HS-27A (cell line): ENCODE measurements around the gene CDT1.
"Not testable (repeated sequence)": the region's sequence is repeated elsewhere in the genome, so short reads cannot be mapped to it uniquely, and the experiment has no call there.

Experiments used
- DNase-seq: peaks from one replicate; pipeline ENCODE4 v3.0.0-alpha.2; 2012; ENCODE audit warnings: low read depth, missing footprints

The CDT1 gene

DNA sequence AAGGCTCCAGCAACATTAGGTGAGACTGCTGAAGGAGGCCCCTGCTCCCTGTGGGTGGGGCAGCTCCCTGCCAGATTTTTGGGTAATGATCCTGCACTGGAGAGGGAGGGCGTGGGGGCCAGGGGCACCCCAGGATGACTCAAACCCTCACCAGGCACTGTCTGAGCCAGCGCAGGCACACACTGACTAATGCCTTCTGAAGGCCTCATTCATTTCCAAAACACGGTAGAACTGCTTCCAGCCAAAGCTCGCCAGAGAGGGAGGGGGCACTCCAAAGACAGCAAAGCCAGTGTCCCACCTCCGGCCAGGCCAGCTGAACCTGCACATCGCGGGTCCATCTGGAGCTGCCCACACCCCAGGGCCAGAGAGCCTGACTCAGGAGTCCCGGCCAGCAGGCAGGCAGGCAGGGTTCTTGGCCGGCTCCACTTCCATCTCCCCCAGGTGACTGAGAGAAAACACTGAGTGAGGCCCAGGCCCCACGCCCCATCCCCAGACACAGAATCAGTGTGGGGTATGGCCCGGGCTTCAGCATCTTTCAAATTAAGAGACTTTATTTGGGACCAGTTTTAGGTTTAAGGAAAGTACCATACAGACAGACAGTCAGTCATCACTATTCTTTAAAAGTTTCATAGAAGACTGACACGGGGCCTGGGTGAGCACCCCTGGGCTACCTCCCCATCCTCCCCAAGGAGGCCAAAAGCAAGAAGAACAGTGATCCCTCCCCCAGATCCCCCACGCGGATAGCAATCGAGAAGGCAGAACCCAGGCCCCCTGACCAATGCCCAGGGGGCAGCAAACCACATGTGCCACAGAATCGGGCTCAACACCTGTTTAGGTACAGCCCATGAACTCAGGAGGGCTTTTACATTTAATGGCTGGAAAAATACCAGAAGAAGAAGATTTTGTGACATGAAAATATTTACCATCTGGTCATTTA, 20.9 kb upstream of the CDT1 start:
- peak; percentile 80 for DNase-seq

DNA sequence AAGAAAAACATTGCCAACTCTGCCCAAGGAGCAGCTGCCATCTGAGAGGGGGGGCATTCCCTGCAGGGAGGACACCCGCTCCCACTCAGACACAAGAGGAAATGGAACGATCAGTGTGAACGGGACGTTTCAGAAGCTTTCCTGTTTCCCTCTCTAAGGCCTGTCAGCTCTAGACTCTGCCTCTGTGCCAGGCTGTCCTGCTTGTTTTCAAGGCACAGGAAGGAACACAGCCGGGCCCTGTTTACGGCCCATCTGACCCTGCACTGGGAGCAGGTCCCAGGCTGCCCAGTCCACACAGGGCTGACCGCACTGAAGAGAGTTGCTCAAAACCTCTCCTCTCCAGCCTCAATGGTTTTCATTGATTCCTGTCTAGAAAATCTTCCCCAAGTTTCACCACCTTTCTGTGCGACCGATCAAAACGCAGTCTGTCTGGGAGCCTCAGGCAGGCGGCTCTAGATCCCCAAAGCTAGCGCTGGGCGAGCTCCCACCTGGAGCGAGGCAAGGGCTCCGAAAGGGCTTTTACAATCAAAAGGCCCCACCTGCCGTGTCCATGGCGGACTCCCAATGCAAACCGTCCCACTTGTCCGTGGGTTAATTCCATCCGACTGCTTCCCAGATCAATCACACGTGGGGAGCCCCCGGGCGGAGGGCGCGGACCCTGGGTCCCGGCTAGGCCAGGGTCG, 20.1 kb upstream of the CDT1 start:
- DNase-seq: no peak

DNA sequence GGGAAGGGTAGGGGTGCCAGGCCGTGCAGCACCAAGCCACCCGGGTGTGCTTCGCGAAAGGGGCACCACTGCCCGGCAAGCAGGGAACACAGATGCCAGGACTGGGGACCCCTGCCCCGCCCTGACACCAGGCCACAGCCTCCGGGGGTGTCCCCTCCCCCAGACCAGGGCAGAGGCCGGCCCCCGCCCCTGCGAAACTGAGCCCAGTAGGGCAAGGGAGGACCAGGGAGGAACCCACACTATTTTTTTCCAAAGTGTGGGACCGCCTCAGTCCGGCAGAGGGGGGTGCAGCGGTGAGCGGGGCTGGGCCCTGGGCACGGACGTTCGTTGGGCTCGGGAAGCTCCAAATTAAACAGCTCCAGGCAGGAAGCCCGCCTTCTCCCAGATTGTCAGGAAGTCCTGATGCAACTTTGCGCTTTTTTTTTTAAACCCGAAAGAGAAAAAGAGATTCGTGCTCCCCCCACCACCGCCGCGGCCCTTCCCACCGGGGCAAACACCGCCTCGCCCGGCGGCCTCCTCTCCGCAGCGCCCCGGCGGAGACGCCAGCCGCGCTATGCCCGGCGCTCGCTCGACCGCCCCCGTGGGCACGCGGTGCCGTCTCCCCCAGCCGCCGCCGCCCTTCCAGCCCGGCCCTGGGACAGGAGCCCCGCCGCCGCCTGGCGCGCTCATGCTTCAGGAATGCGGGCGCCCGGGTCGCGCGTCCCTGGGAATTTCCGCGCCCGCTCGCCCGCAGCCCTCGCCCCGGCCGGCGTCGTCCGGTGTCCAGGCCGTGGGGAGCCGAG, 19.3 kb upstream of the CDT1 start:
- DNase-seq: no peak

DNA sequence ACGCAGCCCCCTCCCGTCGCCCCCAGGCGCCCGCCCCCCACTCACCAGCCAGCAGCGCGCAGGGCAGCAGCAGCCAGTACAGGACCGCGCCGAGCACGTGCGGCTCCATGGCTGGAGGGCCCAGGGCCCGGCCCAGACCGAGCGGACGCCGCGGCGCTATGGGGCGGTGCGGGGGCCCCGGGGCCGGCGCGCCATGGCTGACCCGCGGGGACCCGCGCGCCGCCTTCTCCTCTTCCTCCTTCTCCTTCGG, 18.8 kb upstream of the CDT1 start:
- DNase-seq: no peak

DNA sequence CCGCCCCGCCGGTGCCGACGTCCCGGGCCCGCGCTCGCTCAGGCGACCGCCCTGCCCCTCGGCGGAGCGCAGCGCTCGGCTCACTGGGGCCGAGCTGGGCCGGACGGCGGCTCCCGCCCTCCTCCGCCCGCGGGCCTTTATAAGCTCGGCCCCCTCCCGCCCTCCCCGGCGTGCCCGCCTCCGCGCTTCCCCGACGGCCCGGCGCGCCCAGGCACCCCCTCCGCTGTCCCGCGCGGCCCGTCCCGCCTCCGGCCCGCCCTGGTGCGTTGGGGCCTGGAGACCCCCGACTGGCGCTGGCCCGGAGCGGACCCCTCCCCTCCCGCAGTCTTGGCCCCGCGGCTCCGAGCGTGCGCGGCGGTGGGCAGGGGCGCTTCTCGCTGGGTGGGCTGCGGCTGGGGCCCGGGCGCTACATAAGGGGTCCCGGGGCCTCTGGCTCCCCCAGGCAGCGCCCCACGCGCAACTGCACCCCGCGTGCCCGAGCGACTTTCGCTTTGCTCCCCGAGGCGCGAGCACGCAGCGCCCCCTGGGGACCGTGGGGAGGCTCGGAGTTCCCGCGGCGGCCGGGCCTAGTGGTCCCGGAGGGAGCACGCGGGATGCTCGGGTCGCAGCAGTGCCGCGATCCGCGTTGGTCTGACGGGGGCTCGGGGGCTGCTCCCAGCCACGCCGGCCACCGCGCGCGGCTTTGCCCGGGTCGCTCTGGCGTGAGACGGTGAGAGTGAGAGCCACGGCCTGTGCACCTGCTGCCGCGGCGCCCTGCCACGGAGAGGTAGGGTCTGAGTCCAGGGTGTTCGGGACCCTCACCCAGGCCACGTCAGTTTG, 18.3 kb upstream of the CDT1 start, which contains the start of gene PIEZO1:
TSS of gene PIEZO1 (minus strand) at position 115 of the 819 bp plus-strand sequence. CDS start 256 bp downstream, outside the sequence.
- no peak for DNase-seq

DNA sequence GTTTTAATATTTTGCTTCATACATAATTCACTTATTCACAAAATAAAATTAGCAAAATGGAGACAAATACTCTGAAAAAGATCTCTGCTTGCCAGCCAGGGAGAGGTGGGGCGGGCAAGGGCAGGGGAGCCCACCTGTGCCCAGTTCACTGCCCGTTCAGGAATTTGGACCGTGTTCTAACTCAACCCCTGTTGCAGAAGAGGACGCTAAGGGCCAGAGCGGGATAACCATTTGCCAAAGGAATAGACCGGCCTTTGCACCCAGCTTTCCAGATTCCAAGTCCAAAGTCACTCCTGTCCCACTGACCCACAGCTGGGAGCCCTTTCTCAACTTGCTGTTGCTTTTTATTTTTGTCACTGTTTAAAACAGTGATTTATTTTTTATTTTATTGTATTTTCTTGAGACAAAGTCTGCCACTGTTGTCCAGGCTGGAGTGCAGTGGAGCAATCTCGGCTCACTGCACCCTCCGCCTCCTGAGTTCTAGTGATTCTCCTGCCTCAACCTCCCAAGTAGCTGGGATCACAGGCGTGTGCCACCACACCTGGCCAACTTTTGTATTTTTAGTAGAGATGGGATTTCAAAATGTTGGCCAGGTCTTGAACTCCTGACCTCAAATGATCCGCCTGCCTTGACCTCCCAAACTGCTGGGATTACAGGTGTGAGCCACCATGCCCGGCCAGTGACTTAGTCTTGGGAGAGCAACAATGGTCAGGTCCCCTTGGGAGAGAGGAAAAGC, 15.8 kb upstream of the CDT1 start:
- DNase-seq: no peak

DNA sequence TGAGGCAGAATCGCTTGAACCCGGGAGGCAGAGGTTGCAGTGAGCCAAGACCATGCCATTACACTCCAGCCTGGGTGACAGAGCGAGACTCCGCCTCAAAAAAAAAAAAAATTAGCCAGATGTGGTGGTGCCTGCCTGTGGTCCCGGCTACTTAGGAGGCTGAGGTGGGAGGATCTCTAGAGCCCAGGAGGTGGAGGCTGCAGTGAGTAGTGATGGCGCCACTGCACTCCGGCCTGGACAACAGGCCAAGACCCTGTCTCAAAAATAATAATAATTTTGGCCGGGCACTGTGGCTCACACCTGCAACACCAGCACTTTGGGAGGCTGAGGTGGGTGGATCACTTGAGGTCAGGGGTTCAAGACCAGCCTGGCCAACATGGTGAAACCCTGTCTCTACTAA, 14.8 kb upstream of the CDT1 start:
- DNase-seq: not testable (repeated sequence)

DNA sequence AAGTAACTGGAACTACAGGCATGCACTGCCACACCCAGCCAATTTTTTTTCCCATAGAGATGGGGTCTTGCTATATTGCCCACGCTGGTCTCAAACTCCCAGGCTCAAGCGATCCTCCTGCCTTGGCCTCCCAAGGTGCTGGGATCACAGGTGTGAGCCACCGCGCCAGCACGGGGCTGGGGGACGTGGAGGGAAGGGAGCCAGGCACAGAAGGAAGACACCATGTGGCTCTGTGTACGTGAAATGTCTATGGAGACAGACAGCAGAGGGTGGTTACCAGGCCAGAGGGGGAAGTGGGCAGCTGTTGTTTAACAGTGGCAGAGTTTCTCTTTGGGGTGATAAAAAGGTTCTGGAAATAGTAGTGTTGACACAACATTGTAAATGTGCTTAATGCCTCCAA, 14.0 kb upstream of the CDT1 start:
- DNase-seq: no peak

DNA sequence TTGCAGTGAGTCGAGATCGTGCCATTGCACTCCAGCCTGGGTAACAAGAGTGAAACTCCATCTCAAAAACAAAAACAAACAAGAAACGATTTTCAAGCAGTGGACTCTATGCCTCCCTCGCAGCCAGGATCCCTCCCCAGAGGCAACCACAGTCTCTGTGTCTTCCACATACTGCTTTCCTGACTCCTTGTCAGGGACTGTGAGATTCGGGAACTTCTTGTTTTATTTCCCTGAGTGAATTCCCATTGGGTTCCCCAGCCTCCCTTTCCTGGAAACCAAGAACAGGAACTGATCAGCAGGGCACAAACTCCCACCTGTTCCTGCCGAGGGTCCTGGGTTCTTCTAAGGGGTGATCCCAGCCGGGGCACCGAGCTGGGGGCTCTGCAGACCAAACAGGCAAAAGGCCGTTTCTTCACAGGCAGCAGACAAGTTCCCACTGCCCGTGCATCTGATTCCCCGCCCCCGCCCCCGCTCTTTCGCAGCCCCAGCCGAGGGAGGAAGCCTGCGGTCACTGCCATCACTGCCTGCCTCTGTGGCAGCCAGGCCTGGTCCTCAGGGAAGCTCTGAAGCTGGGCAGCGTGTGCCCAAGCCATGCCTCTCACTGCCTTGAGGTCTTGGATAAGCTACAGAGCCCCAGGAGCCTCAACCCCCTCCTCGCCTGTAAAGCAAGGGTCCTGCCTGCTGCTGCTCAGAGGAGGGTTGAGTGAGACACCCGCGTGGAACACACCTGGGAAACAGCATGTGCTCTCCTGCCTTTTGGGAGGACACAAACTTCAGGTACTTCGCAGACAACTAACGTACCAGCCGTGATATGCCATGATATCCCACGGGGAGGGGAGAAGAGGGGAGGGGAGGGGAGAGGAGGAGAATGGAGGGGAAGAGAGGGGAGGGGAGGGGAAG, 13.0 kb upstream of the CDT1 start:
- no peak for DNase-seq

DNA sequence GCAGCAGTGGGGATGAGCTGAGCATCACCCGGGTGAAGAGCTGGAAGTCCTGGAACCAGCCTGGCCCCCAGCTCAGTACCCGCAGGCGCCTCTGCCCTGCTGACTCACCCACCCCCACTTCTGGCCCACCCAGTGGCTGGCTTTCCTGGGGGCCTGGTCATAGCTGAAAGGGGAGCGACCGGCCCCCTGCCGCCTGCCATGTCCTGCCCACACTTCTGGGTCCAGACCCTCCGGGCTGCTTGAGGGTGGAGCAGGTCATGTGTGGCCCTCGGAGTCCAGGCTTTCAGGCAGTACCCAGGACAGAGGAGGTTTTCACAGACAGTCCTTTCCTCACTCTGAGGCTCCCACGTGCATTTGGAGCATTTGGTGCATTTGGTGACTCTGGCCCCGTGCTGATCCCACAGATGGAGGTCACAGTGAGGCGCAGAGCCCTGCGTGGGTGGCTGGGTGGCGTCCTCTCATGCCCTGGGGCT, 11.5 kb upstream of the CDT1 start:
- no peak for DNase-seq

DNA sequence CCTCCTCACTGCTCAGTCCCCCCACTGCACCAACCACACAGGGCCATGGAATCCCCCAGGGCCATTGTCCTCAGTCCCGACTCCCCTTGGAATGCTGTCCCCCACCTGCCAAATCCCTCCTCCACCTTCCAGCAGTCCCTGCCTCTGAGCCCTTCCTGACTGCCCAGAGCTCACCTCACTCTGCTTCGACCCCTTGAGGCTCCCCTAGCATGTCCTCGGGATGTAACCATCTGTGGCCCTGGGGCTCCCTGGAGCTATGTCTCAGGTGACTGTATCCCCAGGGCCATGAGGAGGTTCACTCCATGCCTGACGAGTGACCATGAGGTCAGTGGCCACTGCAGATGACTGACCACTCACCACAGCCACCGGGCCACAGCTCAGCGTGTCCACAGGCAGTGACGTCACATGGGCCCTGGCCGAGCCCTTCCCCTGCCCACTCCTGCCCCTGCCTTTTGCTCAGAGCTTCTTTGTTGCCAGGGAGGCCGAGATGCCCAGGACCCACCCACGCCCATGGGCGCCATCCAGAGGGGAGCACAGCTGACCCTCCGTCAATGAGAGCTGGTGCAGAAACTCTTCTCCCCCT, 10.8 kb upstream of the CDT1 start:
- no peak for DNase-seq

DNA sequence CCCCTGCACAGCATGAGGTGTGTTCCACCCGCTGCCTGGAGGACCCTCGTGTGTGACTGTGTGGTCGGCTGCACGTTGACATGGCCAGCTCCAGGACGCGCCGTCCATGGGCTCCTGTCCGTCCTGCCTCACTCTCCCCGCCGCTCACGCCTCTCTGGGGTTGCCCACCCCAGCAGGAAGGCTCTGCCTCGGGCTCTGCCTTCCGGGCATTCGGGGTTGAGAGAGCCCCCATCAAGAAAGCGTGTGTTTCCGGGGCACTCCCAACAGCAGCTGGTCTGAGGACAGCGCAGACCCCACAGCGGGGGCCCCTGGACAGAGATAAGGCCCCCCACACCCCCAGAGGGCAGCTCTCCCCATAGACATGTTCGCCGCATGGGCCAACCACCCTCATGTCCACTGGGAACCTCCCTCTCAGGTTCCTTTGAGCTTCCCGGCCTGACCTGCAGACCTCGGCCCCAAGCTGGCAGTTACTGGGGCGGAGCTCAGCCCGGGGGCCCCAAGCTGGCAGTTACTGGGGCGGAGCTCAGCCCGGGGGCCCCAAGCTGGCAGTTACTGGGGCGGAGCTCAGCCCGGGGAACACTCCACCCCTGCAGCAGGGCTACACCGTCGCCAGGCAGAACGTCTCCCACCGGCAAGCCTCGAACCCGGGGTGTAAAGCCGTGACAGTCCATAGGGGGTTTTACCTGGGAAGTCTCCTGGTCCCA, 10.2 kb upstream of the CDT1 start:
- DNase-seq: no peak

DNA sequence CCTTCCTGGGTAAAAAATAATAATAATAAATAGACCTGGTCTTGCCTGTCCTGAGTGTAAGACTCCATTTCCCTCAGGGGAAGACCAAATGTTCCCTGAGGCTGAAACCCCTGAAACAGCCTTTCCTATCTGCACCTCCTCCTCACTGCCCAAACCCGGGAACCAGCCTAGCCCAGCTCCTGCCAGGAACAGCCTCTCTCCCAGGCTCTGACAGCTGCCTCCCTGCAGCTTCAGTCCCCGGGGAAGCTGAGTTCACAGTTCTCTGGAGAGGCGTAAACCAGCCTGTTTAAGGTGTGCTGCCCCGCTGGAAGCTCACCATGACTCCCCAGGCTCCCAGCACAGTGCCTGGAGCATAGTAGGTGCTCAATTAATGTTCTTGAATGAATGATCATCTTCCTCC, 7.3 kb upstream of the CDT1 start:
- DNase-seq: no peak

DNA sequence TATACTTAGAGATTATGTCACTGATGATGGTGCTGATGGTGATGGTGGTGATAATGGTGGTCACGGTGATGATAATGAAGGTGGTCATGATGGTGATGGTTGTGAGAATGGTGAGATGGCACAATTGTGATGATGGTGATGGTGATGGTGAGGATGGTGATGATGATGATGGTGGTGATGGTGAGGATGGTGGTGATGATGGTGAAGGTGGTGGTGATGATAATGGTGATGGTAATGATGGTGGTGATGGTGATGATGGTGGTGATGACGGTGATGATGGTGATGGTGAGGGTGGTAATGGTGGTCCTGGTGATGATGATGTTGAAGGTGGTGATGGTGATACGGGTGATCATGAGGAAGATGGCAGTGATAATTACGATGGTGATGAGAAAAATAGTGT, 5.5 kb upstream of the CDT1 start:
- DNase-seq: no peak

DNA sequence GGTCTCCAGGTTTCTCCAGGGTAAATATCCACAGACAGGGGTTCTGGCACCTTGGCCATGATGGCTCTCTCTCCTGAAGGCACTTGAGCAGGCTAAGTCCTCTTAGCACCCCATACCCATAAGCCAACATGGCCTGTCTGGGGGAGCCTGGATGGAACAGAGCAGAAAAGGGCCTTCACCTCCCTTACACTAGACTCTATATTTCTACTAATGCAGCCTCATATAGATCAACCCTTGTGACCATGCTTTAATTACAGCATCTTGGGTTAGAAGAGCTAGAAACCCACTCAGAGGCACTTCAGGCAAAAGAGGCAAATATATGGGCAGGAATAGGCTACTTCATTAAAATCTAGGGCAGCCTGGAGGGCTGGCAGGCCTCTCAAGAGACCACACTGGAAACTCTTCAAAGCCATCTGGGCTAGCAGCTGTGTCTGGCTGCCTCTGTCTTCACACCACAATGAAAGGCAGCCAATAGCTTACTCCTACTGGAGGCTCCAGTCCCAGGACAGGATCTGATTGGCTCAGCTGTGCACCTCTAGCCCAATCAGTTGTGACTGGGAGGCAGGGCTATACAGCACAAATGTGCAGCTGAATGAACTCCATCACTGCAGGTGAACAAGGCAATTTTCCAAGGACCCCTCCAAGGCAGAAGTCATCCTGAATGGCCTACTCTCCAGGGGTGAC, 4.7 kb upstream of the CDT1 start:
- DNase-seq: no peak

DNA sequence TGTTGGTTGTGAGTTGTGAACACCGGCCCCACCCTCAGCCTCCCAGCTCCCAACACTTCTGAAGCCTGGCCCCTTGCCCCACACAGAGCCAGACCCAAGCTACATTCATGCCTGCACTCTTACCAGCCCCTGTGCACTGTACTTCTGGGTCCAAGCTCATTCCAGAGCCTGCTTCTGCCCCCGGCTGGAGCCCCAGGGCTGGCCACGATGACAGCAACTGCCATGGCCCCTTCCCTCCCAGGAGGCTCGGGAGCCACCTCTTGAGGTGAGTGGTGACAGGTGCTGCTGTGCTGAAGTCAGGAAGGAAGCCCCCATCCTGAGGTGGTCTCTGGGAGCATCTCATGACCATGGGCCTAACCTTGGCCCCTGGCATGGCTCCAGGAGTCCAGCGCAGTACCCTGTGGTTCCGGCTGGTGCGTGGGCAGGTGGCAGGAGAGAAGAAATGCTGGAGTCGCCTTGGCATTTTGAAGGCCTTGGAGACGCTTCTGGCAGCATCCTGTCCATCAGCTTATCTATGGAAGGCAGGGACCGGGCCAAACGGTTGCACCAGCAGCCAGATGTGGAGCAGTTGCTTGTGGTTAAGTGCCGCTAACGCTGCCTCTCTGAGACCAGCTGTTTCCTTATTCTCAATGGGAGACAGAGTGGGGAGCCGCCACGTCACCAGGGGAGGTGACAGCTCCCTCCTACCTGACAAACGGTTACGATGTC, 3.9 kb upstream of the CDT1 start:
- DNase-seq: no peak

DNA sequence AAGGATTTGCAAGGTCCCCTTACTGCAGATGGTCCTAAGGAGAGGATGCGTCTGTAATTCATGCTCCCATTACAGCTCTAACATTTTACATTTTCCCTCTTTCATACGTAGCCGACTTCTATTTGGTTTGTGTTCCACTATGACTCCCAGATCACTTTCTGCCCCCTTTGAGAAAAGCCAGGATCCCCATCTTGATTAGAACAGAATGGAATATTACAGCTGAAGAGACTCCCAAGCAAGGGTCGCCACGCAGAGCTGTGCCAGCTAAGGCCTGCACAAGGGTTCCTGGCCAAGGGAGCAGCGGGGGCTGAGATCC, 3.4 kb upstream of the CDT1 start:
- DNase-seq: no peak

DNA sequence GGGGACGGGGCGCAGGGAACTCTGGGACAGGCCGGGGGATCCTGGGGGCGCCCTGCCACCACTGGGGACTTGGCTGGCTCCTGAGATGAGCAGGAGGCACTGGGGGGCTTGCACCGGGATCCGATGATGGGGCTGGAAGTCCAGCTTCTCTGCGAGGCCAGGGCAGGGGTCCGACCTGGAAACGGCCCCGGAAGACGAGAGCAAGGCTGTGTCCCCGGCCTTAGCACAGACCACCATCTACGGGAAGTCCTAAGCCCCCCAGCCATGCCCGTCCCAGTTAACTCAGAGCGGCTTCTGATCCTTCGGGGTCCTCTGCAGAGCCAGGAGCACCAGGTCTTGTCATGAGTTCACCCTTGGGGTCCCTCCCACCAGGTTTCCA, 573 bp downstream of the CDT1 start:
- DNase-seq: no peak
